CD4-positive, alpha-beta T cell treated with Interleukin-17A for 4 hours (primary cell): ENCODE measurements around the gene PCLO.
"Not testable (repeated sequence)": the region's sequence is repeated elsewhere in the genome, so short reads cannot be mapped to it uniquely, and the experiment has no call there.

Experiments used
- DNase-seq: peaks from one replicate; pipeline ENCODE4 v3.0.0-alpha.2; 2020; ENCODE audit warnings: mixed read lengths

The PCLO gene

DNA sequence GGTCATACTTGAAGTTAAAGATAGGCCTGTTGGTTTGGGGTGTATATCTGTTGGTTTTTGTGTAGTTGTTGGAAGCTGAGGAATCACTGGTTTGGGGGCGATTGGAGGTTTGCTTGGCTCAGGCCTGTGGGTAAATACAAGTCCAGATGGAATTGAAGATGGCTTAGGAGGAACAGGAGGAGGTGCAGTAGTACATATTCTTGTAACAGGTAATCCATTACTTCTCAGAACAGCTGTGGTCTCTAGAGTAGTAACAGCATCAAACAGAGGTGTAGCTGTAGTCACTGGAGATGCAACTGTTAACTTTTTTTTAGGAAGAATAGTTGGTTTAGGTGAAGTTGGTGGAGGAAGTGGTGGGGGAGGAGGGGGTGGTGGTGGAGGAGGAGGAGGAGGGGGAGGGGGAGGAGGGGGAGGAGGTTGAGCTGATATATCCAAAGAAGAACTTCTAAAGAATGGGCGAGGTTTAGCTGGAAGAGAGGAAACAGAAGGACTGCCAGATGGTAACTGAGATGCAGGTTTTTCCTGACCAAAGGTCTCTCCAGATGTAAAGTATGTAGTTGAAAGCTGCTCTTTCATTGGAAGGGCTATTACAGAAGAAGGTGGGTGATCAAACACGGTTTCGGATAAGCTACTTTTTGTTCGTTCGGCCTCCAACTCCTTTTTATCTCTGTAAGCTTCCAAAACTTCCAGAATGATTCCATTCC lies 209.2 kb downstream of the PCLO start:
- no peak for DNase-seq

- DNase-seq: no peak
Observed at GRCh38 chr7:82950436-82950835, 212.2 kb downstream of the PCLO start.

DNA sequence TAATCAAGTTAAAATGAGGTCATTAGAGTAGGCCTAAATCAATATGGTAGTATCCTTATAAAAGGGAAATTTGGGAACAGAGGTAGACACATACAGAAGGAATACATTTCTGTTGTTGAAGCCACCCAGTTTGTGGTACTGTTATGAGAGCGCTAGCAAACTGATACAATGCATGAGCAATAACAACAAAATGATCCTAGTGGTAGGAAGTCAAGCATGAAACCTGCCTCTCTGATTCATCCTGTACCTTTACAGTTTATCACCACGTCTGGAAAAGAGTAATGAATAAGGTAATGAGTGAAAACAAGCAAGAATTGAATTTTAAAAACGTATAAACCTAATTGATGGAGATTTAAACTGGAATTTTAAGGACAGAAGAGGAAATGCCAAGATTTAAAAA lies 217.2 kb downstream of the PCLO start:
- DNase-seq: no peak

- no peak for DNase-seq
Observed at GRCh38 chr7:82945056-82945455, 217.6 kb downstream of the PCLO start.

DNA sequence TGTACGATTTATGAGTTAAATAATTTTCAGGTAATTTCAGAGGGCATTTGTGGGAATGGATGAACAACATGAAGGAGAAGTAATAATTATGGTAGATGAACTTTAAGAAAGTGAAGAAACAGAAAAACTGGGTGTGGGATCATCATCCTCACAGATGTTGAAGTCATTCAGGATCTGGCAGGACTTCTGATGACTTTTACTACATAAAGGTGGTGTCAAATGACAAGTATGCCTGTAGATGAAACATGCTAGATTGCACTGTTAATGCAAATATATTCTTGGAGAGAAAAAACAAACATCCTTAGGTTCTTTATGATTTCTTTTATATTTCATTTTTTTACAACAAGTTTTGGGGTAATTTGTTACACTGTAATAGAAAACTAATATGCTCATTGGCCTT lies 230.2 kb downstream of the PCLO start:
- DNase-seq: no peak

GRCh38 chr7:82926477-82926876 lies 236.2 kb downstream of the PCLO start:
- no peak for DNase-seq

DNA sequence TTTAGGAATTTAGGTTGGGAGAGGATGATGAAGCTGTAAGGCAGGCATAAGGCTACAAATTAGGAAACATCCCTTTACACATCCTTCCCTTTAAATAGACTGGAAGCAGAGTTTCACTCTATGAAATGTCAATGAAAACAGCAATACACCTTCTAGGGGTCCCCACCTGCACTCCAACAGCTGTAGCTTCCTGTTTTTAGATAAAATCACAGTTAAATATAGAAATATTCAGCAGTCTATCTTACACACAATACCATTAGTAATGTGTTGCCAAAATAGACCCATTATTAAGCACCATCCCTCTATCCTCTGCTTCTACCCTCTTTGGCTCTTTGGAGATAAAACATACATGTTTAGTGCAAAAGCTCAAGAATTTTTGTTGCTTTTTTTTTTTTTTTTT lies 237.4 kb downstream of the PCLO start:
- no peak for DNase-seq

GRCh38 chr7:82906502-82906901 lies 256.2 kb downstream of the PCLO start:
- no peak for DNase-seq

GRCh38 chr7:82904871-82905270 lies 257.8 kb downstream of the PCLO start:
- DNase-seq: no peak

GRCh38 chr7:82901098-82901497 lies 261.6 kb downstream of the PCLO start:
- not testable (repeated sequence) for DNase-seq

GRCh38 chr7:82897500-82897899 lies 265.2 kb downstream of the PCLO start:
- DNase-seq: no peak

DNA sequence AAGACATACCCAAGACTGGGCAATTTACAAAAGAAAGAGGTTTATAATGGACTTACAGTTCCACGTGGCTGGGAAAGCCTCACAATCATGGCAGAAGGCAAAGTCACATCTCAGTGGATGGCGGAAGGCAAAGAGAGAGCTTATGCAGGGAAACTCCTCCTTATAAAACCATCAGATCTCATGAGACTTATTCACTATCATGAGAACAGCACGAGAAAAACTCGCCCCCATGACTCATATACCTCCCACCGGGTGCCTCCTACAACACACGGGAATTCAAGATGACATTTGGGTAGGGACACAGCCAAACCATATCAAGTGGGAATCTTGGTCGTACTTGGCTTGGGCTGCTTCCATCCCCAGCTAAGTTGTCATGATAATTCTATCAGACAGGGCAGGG lies 268.3 kb downstream of the PCLO start:
- DNase-seq: not testable (repeated sequence)

- no peak for DNase-seq
Observed at GRCh38 chr7:82886324-82886723, 276.4 kb downstream of the PCLO start.

DNA sequence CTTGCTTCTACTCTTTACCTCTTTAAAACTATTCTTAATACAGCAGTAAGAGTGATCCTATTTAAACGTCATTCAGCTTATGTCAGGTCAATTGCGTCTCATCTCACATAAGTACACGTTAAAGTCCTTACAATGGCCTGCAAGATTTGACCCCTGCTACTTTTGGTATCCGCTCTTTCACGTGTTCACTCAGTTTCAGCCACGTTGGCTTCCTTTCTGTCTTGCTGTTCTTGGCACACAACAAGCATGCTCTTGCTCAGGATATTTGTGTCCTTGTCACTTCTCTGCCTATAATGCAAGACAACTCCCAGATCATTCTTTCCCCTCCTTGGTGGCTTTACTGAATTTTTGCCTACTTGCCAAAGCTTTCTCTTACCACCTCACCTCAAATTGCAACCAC lies 296.8 kb downstream of the PCLO start:
- no peak for DNase-seq

DNA sequence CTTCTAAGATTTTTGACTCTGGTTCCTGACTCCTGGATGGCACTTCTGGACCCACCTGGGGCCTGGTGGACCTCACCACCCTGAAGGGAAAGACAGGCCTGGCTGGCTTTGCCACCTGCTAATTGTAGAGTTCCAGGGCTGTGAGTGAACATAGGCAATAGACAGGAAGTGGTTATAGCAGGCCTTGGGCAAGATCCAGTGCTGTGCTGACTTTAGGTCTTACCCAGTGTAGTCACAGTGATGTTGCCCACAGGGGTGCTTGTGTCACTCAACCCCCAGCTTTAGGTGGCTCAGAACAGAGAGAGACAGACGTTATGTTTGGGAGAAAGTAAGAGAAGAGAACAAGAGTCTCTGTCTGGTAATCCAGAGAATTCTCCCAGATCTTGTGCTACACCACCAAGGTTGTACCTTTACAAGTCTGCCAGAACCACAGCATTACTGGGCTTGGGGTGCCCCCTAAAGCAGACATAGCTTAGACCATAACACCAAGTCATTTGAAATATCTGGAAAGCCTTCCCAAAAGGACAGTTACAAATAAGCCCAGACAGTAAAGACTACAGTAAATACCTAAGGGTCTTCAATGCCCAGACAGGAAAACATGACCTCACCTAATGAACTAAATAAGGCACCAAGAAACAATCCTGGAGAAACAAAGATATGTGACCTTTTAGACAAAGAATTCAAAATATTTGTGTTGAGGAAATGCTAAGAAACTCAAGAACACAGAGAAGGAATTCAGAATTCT lies 303.4 kb downstream of the PCLO start:
- no peak for DNase-seq

GRCh38 chr7:82851121-82851520 lies 311.6 kb downstream of the PCLO start:
- no peak for DNase-seq

DNA sequence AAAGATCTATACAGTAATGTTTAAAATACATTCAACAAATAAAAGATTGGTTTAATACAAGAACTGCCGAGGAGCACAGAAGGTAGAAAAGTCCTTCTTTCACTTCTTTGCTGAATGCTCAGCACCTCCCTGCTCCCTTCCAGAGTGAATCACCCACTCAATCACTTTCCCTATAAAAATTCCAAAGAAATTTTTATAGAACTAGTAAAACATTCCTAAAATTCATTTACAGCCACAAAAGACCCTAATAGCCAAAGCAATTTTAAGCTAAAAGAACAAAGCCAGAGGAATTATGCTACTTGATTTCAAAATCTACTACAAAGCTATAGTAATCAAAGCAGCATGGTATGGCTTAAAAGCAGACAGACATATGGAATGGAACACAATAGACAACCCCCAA lies 320.9 kb downstream of the PCLO start:
- DNase-seq: no peak

- DNase-seq: no peak
Observed at GRCh38 chr7:82840061-82840460, 322.6 kb downstream of the PCLO start.

DNA sequence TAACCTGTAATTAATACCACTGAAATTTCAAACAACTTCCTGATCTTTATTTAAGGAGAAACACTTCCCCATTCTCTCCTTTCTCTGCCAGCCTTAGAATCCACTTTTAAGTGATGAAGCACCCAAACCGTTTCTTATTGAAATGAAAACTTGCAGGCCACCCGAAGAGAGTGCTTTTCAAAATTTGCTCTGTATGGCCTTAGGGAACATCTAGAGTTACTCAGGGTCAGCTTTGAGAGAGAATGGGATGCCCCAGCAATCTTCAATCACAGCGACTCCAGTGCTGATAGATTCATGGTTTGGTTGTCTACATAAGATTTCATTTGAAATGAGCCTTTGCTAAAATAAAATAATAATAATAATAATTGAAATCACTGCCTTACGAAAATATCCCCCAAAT lies 323.1 kb downstream of the PCLO start:
- no peak for DNase-seq

DNA sequence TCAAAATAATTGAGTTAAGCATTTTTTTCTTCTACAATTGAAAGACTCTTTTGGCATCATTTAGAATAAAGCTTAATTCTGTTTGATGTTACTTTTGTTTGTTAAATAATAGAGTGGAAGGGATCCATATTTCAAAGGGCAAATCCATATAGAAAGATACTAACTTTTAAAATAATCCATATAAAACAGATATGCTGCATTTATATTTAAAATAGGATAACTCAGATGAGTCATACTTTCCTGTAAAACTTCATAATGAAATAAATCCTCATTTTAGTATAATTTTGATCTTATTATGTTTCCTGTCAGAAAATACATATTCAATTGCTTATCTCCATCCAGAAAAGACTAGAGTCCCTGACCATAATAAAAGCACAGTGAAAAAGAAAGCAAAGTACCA lies 323.6 kb downstream of the PCLO start:
- DNase-seq: no peak

- no peak for DNase-seq
Observed at GRCh38 chr7:82838314-82838713, 324.4 kb downstream of the PCLO start.

DNA sequence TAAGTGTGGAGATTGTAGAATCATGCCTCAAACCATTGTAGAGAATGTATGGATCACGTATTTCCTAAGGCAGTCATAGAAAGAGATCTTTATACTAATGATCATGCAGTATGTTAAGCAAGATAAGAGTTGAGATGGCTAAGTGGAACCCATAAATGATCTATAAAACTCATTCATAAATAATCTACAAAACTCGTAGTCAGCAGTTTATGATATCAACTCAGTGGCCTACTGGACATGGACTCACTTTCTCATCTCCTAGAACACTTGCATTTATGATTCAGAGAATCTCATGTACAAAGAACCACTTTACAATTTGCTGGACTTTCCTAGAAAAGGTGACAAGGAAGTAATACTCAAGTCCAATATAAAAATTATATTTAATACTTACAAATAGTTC lies 339.6 kb downstream of the PCLO start:
- DNase-seq: no peak

GRCh38 chr7:82821037-82821436 lies 341.6 kb downstream of the PCLO start:
- DNase-seq: no peak

- DNase-seq: no peak
Observed at GRCh38 chr7:82818171-82818570, 344.5 kb downstream of the PCLO start.

DNA sequence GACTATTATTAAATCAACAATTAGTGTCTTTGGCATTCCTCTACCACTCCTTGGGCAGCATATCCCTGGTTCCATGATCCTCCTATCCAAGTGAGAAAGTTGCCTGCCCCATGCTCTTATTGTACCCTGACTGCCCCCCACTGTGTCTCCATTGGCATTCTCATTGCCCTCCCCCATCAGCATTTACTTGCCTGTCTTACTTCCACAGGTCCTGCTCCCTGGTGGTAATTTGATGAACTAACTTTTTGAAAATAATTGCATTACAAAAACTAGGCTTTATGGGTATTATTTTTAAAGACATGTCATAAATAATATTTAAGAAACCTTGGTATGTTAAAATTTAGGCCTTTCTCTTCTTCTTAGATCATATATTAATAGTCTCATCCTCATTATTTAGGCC lies 346.4 kb downstream of the PCLO start:
- DNase-seq: no peak
